HG02943 (cell line): ENCODE results near the gene COL8A1.

Source experiments
- ATAC-seq: cut with Tn5 transposase; IDR thresholded peaks from one replicate; pipeline ENCODE4 v1.9.1; 2021; ENCODE audit warnings: mild to moderate bottlenecking, low read depth, moderate library complexity; ENCODE audit not compliant: unreplicated experiment

COL8A1 gene

DNA sequence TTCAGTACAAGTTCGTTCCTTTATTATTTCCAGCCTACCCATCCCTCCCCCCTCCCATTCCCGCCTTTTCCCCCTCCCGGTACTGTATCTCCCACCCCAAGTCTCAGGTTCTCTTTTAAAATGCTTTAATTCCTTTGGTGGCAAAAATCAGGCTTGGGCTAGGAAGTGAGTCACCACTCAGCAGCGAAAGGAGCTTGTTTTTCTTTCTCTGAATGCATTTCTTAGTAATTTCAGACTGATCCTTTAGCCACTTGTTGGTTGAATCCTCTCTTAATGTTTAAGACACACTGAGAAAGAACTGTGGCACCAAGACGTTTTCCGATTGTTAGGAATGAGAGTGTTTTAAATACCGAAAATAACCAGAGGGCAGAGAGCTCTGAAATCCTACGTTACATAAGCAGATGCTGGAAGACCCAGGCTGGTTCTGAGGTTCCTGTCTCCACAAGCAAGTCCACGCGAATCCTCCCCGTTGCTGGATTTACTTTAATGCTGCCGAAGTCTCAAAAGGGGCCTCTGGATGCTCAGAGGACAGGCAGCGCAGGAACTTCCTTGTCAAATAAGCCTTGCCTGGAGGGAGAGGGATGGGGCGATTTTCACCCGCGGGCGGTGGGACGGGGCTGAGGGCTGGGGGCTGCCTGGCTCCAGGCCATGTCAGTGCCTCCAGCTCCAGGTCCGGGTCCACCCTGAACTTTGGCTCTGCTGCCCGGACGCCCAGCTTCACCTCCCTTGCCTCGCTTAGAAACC, 854 bp upstream of the COL8A1 start:
- ATAC-seq, result no peak

DNA sequence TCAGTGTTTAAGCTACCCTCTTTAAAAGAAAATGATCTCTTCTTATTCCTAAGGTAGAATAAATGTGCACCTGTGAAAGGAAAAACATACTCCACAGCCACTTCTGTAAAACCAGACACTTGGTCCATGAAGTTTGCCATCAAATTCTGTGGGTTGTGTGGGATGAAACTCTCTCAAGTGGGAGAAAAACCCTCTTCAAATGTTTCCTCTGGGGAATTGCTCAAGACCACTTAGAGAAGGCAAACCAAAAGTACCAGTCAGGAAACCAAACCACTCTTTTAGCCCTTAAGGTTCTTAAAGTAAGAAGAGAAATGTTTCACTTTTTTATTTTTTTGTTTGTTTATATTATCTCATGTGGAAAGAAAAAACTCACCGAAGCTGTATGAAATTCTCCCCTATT, 1.2 kb downstream of the COL8A1 start:
- ATAC-seq, result no peak

DNA sequence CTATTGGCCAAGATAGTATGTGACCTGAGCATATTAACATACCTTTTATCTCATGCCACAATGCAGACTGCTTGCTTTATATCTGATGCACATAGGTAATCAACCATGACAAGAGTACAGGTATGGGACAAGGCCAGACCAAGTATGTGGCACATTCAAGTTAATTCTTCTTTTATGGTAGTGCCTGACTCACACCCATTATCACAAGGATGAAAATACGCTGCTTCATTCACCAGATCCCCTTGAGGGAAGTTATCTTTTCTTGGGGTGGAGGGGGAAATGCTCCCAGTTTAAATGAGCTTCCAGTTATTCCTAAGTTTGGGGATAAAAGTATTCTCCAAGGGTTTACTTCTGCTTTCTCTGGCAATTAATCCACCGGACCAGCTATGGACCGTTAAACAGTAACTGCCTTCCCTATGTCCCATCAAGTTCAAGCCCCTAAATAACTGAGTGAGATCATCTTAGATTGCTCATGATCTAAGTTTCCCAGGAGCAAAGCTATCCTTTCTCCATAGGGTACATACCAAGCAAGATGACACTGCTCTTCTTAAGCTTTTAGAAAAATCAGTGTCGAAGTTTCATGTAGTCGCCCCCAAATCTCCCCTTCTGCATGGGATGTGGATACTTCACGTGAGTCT, 1.9 kb downstream of the COL8A1 start:
- ATAC-seq, result no peak

DNA sequence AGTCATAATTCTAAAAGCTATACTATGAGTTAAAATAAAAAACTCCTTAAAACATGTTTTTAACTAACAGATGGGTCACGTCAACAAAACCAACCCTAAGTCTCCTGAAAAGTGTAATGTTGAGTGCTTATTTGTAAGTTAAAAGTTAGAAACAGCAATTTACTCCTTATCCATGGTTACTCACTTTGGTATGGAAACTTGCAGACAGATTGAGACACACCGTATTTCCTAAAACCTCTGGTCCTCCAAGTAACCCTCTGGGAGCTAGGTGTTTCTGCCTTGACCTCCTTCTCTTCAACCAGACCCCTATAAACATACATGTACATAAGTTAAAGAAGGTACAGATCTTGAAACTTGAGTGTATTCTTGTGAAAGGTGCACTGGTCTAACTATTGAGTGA, 3.1 kb downstream of the COL8A1 start:
- no peak for ATAC-seq

DNA sequence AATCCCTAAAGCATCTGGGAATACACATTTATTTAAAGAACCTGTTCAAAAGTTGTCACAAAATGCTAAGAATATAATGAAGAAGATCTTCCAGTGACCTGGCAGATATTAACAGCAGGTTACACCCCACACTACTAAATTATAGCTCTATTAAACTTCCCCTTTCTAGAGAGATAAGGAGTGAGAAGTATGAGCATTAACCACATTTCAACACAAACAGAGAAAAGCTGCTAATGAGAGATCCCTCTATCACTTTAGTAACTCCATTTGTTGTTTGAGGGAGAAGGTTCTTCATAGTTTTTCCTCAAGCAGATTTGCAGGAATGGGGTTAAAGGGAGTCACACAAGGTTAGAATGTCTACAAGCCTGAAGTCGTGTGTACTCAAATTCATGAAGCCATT, 3.6 kb downstream of the COL8A1 start:
- ATAC-seq, result no peak

DNA sequence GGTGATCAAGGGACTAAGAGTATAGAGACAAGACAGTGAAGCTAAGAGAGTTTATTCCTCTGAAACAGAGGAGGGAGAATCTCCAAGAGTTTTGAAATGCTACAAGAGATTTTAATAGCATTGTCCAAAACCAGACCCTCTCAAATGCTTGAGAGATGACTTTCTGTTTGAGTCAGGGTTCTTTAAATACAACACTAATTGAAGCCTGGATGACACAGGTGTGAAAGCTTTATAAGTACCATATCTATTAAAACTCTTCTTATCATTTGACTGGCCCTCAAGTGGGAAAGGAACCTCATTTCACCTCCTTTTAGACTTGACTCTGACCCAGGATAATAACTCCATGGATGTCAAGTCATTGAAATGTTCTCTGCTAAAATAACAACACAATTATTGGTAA, 5.6 kb downstream of the COL8A1 start:
- no peak for ATAC-seq

DNA sequence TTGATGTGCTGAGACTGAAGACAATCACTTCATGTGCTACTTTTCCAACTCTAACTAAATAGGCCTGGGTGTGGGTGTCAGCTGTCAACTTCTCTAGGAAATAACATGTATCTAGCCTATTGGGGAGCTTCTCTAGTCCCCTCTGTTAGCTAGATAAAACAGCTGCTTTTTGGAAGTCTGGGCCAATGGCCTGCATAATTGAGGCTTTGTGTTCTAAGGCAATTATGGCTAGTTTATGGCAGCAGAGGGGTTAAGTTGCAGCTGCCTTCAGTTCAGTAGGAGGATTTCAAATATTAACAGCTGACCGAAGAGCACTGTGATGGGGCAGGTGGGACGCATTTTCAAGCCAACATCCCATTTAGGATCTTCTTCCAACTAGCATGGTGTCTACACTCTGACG, 6.4 kb downstream of the COL8A1 start:
- ATAC-seq, result no peak

DNA sequence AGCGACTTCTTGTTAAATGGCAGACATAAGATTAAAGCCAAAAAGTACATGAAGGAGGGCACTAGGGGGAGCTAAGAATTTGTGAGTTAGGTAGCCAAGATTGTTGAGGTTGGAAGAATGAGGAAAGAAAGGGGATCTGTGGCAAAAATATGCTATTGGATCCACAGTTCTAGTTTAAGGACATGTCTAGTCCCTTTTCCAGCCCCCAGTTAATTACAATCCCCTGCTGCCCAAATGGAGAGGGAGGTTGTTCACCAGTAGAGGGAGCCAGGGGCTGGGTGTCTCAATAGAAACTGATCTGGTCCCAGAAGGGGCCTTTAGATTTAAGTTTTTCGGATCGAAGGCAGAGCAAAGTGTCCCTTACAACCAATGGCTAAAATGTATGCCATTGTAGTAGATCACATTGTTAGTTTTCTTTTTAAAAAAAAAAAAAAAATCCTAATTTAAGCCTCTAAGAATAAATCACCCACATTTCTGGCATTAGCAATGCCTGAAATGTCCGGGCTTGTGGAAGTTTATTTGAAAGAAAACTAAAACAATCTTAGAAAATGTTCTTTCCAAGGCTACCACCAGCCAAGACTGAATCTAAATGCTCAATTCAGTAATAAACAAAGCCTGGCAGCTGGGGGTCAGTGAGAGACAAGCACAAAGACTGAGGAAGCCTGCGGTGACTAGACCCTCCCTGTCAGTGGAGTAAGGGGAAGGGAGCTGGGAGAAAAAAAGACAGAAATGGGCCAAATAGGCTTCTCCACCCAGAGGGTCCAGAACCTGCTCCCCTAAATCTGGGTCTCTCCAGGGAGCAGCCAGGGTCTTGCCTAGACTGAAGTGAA, 7.1 kb downstream of the COL8A1 start:
- no peak for ATAC-seq

DNA sequence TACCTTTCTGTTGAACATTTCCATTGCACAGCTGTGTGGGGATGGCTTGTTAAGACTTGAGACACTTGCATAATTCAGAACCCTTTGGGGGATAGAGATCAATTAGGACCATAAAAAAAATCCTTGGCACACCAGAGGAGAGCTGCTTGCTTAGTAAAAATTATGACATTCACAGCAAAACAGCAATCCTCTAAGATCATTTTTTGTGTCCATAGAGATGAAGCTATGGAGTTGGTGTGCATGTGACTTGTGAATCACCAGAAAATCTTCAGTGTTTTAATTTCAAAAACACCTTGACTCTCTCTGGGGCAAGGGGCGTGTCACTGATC, 7.7 kb downstream of the COL8A1 start:
- no peak for ATAC-seq

DNA sequence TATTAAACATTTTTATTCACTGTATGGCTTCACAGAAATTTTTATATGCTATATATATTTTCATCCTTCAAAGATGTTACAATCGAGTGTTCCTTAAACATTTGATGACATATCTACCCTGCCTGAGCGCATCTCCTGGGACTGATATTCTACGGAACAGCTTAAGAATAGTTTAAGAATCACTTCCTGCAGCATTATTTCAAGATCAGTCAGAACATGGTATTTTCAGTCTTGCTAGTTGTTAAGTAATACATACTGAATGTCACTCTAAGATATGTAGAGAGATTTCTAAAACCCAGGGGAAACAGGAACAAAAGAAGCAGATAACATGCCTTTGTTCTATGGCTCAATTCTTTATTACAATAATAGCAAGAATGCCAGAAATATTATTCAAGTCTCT, 8.7 kb downstream of the COL8A1 start:
- ATAC-seq, result no peak

DNA sequence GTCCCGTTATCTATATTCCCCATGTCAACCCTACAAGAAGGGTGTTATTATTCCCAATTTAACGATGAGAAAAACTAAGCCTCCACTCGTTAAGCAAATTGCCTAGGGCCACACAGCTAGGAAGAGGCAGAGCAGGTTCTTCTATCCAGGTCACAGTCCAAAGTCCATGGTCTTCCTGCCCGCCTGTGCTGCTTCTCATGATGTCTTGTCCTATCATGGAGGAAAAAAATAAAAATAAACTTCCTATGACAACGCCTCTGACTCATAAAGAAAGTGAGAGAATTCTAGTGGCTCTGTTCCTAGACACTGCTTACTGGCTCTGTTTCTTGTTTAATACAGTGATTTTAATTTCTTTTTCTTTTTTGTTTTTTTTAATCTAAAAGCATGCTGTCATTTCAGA, 9.7 kb downstream of the COL8A1 start:
- peak; percentile 52 for ATAC-seq

DNA sequence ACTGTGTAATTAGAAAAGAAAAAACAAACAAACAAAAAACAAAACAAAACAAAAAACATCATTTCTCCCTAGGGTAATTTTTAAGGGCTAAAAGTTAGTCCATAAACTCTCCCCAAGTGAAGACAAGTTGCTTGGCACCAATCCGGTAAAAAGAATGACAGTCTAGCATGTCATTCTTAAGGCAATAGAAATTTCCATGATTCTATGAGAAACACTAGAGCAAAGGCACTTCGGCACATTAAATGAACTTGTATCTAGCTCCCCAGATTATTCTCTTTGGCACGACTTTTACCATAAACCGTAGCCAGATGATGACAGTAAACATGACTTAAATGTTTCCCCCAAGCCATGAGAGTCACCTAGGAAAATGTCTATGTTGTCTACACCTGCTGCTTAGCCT, 10.1 kb downstream of the COL8A1 start:
- ATAC-seq, result no peak

DNA sequence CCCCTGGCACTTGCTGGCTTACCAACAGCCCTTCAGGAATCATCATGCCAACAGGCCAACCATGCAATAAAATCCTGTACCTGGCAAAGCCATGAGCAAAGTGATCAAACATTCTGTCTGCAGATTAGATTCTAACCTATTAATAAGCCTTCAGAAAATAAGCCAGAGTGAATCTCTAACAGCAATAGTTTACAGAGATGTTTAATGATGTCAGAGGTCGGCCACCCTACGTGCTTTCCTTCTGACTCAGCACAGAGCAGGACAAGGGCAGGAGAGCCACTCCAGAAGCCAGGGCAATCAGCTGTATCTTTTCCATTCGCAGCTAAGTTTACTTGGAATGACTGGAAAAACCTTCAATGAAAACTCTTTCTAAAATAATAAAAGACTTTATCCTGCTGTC, 13.1 kb downstream of the COL8A1 start:
- no peak for ATAC-seq

DNA sequence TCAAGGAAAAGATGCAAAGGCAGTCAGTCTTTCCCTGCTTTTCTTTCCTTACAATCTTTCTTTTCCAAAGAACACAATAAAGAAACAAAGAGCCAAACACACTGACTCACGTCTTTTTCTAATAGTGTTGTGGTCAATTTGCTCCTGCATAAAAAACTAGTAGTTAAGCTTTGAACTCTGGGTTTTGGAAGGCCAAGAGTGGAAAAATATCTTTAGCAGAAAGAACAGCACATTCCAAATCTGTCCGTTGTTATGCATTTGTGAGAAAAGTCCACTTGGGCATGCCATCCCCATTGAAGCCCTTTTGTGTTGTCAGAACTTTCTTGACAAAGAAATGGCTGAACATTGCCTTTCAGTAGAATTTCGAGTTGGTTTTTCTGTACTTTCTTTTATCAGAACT, 18.2 kb downstream of the COL8A1 start:
- no peak for ATAC-seq

DNA sequence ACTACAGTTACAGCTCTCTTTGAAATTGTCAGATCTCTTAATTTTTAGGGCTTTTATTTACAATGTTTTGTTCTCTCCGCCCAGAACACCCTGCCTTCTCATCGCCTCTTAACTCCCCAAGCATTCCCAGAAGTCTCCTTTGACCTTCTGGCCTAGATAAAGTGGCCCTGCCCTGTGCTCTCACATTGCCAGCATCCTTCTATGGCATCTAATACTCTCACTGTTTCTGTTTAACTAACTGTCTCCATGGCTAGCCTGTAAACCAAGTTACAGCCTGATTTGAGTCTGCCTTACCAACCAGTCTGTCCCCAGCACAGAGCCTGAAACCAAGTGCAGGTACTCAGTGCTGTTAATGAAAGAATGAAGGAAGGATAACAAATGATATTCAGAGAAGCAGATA, 19.9 kb downstream of the COL8A1 start:
- ATAC-seq, result no peak

DNA sequence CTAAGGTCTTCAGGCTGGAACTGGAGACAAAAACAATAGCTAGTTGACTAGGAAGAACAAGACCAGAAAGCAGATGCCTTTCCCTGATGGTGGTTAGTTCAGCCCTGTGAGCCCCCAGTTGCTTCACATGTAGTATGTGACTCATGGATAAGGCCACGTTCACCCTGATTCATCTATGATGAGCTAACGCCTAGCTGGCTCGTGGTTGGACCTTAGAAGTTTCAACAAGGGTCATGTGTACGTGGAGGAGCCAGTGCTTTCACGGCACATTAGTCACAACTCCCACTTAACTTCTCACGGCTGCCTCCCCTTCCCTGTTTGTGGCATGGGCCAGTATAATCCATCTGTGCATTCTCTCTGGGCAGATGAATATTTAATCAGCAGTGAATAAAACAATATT, 20.6 kb downstream of the COL8A1 start:
- no peak for ATAC-seq

DNA sequence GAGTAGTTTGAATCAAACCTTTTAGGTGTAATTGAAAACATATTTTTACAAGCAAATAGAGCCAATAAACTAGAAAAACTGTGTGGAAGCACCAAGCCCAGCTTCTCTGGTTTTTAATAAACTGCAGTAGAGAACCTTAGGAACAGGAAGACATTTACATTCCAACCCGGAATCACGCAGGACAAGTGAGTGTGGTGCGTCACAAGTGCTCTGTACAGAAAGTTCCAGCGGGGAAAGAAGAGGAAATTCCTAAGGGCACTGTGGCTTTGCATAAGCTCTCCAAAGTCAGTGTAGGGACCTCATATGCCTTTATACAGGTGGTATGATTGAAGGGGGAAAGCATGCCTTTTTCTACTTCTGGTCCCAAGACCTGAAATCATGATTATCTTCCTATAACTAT, 21.6 kb downstream of the COL8A1 start:
- ATAC-seq, result no peak

DNA sequence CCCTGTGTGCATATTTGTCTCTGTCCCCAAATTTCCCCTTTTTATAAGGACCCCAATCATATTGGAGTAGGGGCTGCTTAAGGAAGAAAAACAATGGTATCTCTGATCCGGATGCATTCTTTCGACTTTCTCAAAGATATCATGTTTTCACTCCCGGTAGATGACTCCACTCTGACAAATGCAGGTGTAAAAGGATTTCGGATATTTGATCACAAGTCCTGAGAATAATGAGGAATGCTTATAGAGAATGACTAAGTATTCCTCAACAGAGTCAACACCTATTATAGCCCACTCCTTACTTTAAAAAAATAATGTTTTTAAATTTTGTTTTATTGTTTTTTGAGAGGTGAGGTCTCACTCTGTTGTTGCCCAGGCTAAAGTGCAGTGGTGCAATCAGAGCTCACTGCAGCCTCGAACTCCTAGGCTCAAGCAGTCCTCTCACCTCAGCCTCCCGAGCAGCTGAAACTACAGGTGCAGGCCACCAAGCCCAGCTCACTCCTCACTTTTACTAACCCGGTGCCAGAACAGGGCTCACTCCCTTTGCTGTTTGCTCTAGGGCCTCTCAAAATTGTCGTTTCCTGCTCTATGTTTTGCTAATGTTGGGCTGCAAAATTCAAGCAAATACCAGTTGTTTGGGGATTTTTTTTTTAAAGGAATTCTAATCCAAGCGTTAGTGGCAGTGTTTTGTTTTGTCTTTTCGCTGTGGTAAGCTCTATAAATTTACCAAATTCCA, 24.6 kb downstream of the COL8A1 start:
- ATAC-seq, result no peak

DNA sequence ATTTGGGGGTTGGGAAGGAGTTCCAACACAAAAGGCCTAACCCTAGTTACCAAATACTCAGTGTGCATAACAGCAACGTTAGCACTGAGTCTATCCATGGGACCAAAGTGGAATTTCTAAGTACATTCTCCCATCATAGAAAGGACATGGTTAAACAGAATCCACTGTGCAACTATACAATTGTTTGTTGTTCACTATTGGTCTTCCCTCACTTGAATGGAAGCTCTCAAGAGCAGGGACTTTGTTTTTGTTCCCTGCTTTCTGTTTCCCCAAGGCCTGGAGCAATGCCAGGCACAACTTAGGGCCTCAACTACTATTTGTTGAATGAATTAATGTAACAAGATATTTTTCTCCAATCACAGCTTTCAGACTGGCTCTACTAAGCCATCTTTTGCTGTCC, 25.6 kb downstream of the COL8A1 start:
- ATAC-seq, result no peak

DNA sequence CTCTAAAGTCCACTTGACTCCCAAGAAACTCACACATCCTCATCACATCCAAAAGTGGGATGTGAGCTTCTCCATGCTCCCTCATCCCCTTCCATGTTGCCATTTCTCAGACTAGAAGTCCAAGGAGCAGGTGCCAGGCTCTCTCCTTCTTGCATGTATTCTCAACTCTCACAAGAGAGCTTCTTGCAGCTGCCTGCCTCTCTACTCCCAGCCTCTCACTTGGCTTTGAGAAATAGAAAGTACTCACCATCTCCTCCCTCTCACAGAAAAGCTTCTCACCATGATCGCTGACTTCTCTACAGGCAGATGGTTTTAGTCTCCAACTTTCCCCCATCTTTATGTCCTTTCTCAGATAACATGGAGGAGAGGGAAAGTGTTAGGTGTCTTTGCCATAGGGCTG, 26.6 kb downstream of the COL8A1 start:
- ATAC-seq, result no peak

DNA sequence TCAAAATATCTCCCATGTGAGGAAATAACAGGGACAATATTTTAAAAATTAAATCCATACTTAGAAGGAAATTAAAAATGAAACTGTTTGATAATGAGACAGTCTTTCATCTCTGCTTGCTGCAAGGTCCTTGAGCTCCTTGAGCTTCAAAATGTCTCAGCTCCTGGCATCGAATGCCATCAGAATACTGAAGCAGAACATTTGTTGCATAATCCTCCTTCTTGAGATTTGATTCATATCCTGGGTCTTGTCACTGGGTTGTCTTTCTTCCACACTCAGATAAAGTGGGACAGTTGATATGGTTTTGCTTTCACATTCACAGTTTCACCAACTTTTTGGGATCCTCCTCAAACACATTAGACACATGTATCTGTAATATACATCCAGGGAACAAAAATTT, 27.8 kb downstream of the COL8A1 start:
- no peak for ATAC-seq
